ENCODE measurements around the gene CNDP2.
"Not testable (repeated sequence)": the region's sequence is repeated elsewhere in the genome, so short reads cannot be mapped to it uniquely, and the experiment has no call there.

The CNDP2 gene

GRCh38 chr18:74563999-74564398, 67.8 kb downstream of the CNDP2 start:
- no peak for DNase-seq (ENCODE audit: extremely low read depth in 1 of 2, low read depth in 1 of 2)

GRCh38 chr18:74565164-74565563, 69.0 kb downstream of the CNDP2 start:
- not testable (repeated sequence) for DNase-seq (ENCODE audit: extremely low read depth in 1 of 2, low read depth in 1 of 2)

GRCh38 chr18:74565993-74566392, 69.8 kb downstream of the CNDP2 start:
- not testable (repeated sequence) for DNase-seq (ENCODE audit: extremely low read depth in 1 of 2, low read depth in 1 of 2)

GRCh38 chr18:74567822-74568221, 71.7 kb downstream of the CNDP2 start:
- no peak for DNase-seq (ENCODE audit: extremely low read depth in 1 of 2, low read depth in 1 of 2)

- no peak for DNase-seq (ENCODE audit: extremely low read depth in 1 of 2, low read depth in 1 of 2)
Measured at GRCh38 chr18:74569401-74569800, 73.2 kb downstream of the CNDP2 start.

GRCh38 chr18:74570266-74570665, 74.1 kb downstream of the CNDP2 start:
- no peak for DNase-seq (ENCODE audit: extremely low read depth in 1 of 2, low read depth in 1 of 2)

- DNase-seq (ENCODE audit: extremely low read depth in 1 of 2, low read depth in 1 of 2) = no peak
Measured at GRCh38 chr18:74571895-74572680, 75.9 kb downstream of the CNDP2 start.

GRCh38 chr18:74573053-74573452, 76.9 kb downstream of the CNDP2 start:
- DNase-seq (ENCODE audit: extremely low read depth in 1 of 2, low read depth in 1 of 2) = no peak

Measured in activated CD8-positive, alpha-beta memory T cell treated with anti-CD3 and anti-CD28 coated beads for 1 hour (primary cell).